Testis (tissue), 3 donors: ENCODE measurements around the gene TNRC6B. TPM values are rescaled to one million over a fixed set of nuclear protein-coding genes. Genes with fewer than 3 reads are reported as not detected.
"Not testable (repeated sequence)": the region's sequence is repeated elsewhere in the genome, so short reads cannot be mapped to it uniquely, and the experiment has no call there.

Source experiments
- DNase-seq: peaks from one replicate; pipeline ENCODE4 v3.0.0-alpha.2; 2019
- H3K27ac ChIP-seq, 2 donors: fragments of 200-600 bp; sonication (generic); one replicate each; pipeline ENCODE4 v1.5.1; 2019
- H3K27me3 ChIP-seq: fragments of 200-600 bp; sonication (generic); one replicate; pipeline ENCODE4 v1.5.1; 2019
- H3K36me3 ChIP-seq: fragments of 200-600 bp; sonication (generic); one replicate; pipeline ENCODE4 v1.5.1; 2017; ENCODE audit warnings: low read depth; ENCODE audit errors: missing control alignments
- H3K4me1 ChIP-seq: fragments of 200-600 bp; sonication (generic); one replicate; pipeline ENCODE4 v1.5.1; 2019
- H3K4me3 ChIP-seq, 2 donors: fragments of 200-600 bp; sonication (generic); one replicate each; pipeline ENCODE4 v1.5.1; 2017 to 2019
- H3K9me3 ChIP-seq: fragments of 200-600 bp; sonication (generic); one replicate; pipeline ENCODE4 v1.5.1; 2017
- POLR2A ChIP-seq: fragments of 450-650 bp; IDR thresholded peaks from one replicate; pipeline ENCODE4 v1.6.1; 2017; ENCODE audit warnings: antibody characterized with exemption, mild to moderate bottlenecking, moderate library complexity
- WGBS, 2 donors: methylation state at CpG; one replicate each; pipeline ENCODE4 v1.1.5; 2018; 5-methylcytosine and 5-hydroxymethylcytosine counted together
- intact Hi-C: fragments of 100-400 bp; cut with DNase I; formaldehyde crosslinking; loops from one replicate; pipeline ENCODE4 v1.15.1; 2023; ENCODE audit warnings: low total_unique reads
- polyA plus RNA-seq: library from polyadenylated mRNA; stranded (reverse); fragments of 350-450 nt; fragmentation: Illumina TruSeq; extraction: RNeasy Lipid Tissue Mini Kit (QIAGEN cat#74804); gene quantifications from one replicate; pipeline ENCODE4 v1.2.3, GENCODE V29; 2014; ENCODE audit warnings: low read depth, low replicate concordance; ENCODE audit not compliant: insufficient read depth
- total RNA-seq, 2 donors: library from RNA; depleted of rRNA; stranded (reverse); fragments of >200 nt; gene quantifications; one replicate each; pipeline ENCODE4 v1.2.3, GENCODE V29; 2016
- TF ChIP-seq, protein P1 (sequence below), 3 experiments: fragments of 450-650 bp in 2 of 3; fragments of 200-600 bp in 1 of 3; sonication (generic) in 1 of 3; IDR thresholded peaks; one replicate each; pipeline ENCODE4 v1.5.1; 2016 to 2019; ENCODE audit warnings: antibody characterized with exemption in 3 of 3, mild to moderate bottlenecking in 2 of 3, moderate library complexity in 1 of 3

TNRC6B gene
- total and polyA plus RNA-seq, 3 donors from 2014 or later, result 49.2 to 122 (median 79.7) TPM

GRCh38 chr22:40374567-40374966 lies 196.8 kb downstream of the TNRC6B start:
- no peak for DNase-seq
- 83 to 96% methylated on average over 8 of the region's 8 CpGs for WGBS, 2 donors
- Histone ChIP-seq H3K27me3 (no peaks in the 10 kb centered on the region), H3K27ac (no peak overlapping the region), H3K36me3 (no peaks in the 10 kb centered on the region), H3K4me3 (no peak overlapping the region), H3K4me1 (peaks cover 3% of the 10 kb centered on the region), H3K9me3 (no peaks in the 10 kb centered on the region)
- intact Hi-C loops, result no loop called here
- TF ChIP-seq, protein P1, sequence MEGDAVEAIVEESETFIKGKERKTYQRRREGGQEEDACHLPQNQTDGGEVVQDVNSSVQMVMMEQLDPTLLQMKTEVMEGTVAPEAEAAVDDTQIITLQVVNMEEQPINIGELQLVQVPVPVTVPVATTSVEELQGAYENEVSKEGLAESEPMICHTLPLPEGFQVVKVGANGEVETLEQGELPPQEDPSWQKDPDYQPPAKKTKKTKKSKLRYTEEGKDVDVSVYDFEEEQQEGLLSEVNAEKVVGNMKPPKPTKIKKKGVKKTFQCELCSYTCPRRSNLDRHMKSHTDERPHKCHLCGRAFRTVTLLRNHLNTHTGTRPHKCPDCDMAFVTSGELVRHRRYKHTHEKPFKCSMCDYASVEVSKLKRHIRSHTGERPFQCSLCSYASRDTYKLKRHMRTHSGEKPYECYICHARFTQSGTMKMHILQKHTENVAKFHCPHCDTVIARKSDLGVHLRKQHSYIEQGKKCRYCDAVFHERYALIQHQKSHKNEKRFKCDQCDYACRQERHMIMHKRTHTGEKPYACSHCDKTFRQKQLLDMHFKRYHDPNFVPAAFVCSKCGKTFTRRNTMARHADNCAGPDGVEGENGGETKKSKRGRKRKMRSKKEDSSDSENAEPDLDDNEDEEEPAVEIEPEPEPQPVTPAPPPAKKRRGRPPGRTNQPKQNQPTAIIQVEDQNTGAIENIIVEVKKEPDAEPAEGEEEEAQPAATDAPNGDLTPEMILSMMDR (IDR thresholded peaks at IDR 0.05), result no peak
- no peak for TF ChIP-seq POLR2A

GRCh38 chr22:40376149-40376548 lies 198.4 kb downstream of the TNRC6B start:
- Histone ChIP-seq H3K36me3 (no peaks in the 10 kb centered on the region), H3K27ac (no peak overlapping the region), H3K9me3 (no peaks in the 10 kb centered on the region), H3K4me1 (peaks cover 3% of the 10 kb centered on the region), H3K27me3 (no peaks in the 10 kb centered on the region), H3K4me3 (no peak overlapping the region)
- intact Hi-C loops, result no loop called here
- no peak for DNase-seq
- 84 to 88% methylated on average over 5 of the region's 5 CpGs for WGBS, 2 donors
- TF ChIP-seq, protein P1 (IDR thresholded peaks at IDR 0.05), result no peak
- no peak for TF ChIP-seq POLR2A

DNA sequence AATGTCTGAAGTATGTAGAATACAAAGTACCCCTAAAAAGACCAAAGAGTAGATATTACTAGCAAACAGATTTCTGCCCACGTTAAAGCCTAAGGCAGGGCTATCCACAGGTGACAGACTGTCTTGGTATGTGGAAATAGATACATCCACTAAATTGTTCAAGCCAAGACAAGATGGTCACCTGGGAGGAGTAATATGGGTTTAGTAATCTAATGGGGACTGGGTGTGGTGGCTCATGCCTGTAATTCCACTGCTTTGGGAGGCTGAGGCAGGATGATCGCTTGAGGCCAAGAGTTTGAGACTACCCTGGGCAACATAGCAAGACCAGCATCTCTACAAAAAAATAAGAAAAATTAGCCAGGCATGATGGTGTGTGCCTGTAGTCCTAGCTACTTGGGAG lies 200.2 kb downstream of the TNRC6B start:
- Histone ChIP-seq H3K27ac (no peak overlapping the region), H3K27me3 (no peaks in the 10 kb centered on the region), H3K36me3 (no peaks in the 10 kb centered on the region), H3K4me1 (no peaks in the 10 kb centered on the region), H3K9me3 (no peaks in the 10 kb centered on the region), H3K4me3 (no peak overlapping the region)
- 87 to 94% methylated on average over 2 of the region's 2 CpGs for WGBS, 2 donors
- TF ChIP-seq, protein P1 (IDR thresholded peaks at IDR 0.05), result no peak
- TF ChIP-seq POLR2A, result no peak
- DNase-seq, result no peak
- intact Hi-C loops, result no loop called here

- H3K4me1 ChIP-seq, intact Hi-C loops, H3K27me3 ChIP-seq, H3K27ac ChIP-seq, DNase-seq, H3K36me3 ChIP-seq, H3K9me3 ChIP-seq, H3K4me3 ChIP-seq: not testable (repeated sequence)
- 91 to 95% methylated on average over 11 of the region's 11 CpGs for WGBS, 2 donors
Measured at GRCh38 chr22:40378448-40378847, 200.7 kb downstream of the TNRC6B start.

DNA sequence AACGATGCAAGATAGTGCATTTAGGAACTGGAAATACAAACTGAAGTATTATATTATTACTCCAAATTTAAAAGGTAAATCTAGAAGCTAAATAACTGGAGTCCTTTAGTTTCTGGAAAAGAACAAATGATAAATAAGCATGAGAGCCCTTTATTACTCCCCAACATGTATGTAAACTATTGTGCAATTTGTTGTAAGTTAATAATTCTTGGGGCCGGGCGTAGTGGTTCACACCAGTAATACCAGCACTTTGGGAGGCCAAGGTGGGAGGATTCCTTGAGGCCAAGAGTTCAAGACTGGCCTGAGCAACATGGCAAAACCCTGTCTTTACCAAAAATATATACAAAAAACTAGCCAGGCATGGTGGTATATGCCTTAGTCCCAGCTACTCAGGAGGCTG lies 203.7 kb downstream of the TNRC6B start:
- H3K4me1 ChIP-seq, result no peaks in the 10 kb centered on the region
- intact Hi-C loops, result no loop called here
- no peaks in the 10 kb centered on the region for H3K9me3 ChIP-seq
- 91 to 96% methylated on average over 3 of the region's 3 CpGs for WGBS, 2 donors
- DNase-seq, result no peak
- no peak overlapping the region for H3K4me3 ChIP-seq
- no peaks in the 10 kb centered on the region for H3K36me3 ChIP-seq
- no peaks in the 10 kb centered on the region for H3K27me3 ChIP-seq
- TF ChIP-seq, protein P1 (IDR thresholded peaks at IDR 0.05), result no peak
- TF ChIP-seq POLR2A, result no peak
- H3K27ac ChIP-seq, result no peak overlapping the region
